Tibial nerve (tissue), 4 donors: Measurements from ENCODE around the gene ZCWPW1. TPM values are rescaled to one million over a fixed set of nuclear protein-coding genes. Genes with fewer than 3 reads are reported as not detected.

Source experiments
- DNase-seq, 2 donors: peaks; one replicate each; pipeline ENCODE4 v3.0.0-alpha.2; 2019; ENCODE audit warnings: low spot score in 2 of 2
- H3K27ac ChIP-seq, 4 donors: fragments of 200-600 bp; sonication (generic) in 3 of 4; one replicate each; pipeline ENCODE4 v1.5.1; 2017 to 2019; ENCODE audit warnings: mild to moderate bottlenecking in 1 of 4
- H3K27me3 ChIP-seq, 2 donors: fragments of 200-600 bp; sonication (generic) in 1 of 2; one replicate each; pipeline versions ENCODE4 v1.5.1 to v1.6.0; 2017 to 2019
- H3K36me3 ChIP-seq, 3 donors: fragments of 200-600 bp; sonication (generic); one replicate each; pipeline ENCODE4 v1.5.1; 2018 to 2019
- H3K4me1 ChIP-seq, 4 donors: fragments of 200-600 bp; sonication (generic) in 3 of 4; one replicate each; pipeline ENCODE4 v1.5.1; 2017 to 2019
- H3K4me3 ChIP-seq, 4 donors: fragments of 200-600 bp; sonication (generic) in 3 of 4; one replicate each; pipeline ENCODE4 v1.5.1; 2017 to 2019; ENCODE audit warnings: mild to moderate bottlenecking in 1 of 4, moderate library complexity in 1 of 4
- H3K9me3 ChIP-seq, 4 donors: fragments of 200-600 bp; sonication (generic) in 3 of 4; one replicate each; pipeline ENCODE4 v1.5.1; 2017 to 2019
- EP300 ChIP-seq, 2 donors: sonication (generic); formaldehyde crosslinking; IDR thresholded peaks; one replicate each; pipeline ENCODE4 v1.6.1; 2017; ENCODE audit warnings: antibody characterized with exemption in 2 of 2, mild to moderate bottlenecking in 1 of 2
- POLR2A ChIP-seq, 2 donors: fragments of 450-650 bp; IDR thresholded peaks; one replicate each; pipeline ENCODE4 v1.6.1; 2017; ENCODE audit warnings: antibody characterized with exemption in 2 of 2, mild to moderate bottlenecking in 2 of 2, moderate library complexity in 2 of 2
- WGBS, 2 donors: methylation state at CpG; one replicate each; pipeline ENCODE4 v1.1.5; 2018; 5-methylcytosine and 5-hydroxymethylcytosine counted together
- total RNA-seq, 4 donors: library from RNA; depleted of rRNA; stranded (reverse); fragments of >200 nt; gene quantifications; one replicate each; pipeline ENCODE4 v1.1.0, GENCODE V29; 2016
- TF ChIP-seq, protein P1 (sequence below), 5 experiments: fragments of 200-600 bp in 3 of 5; fragments of 450-650 bp in 2 of 5; sonication (generic) in 3 of 5; IDR thresholded peaks; one replicate each; pipeline ENCODE4 v1.5.1; 2016 to 2019; ENCODE audit warnings: antibody characterized with exemption in 5 of 5, mild to moderate bottlenecking in 3 of 5, moderate library complexity in 2 of 5

ZCWPW1 gene
- total RNA-seq, 4 donors from 2014 or later: 3.6 to 7.3 (median 4.9) TPM

DNA sequence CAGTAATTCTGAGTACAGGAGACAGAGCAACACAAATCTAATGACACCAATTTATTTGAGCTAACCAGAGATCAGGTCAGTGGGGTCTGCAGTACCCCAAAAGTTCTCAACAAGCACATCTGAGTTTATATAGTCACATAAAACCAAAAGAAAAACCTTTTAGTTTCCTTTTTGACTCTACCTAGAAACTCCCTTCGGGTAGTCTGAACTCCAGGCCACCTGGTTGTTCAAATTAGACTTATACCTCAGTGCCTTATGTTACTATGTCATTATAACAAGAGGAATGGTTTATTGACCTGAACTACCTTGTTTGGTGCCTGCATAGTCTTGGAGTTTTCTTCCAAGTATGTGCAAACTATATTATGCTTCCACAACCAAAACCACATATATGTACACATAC, 14.6 kb downstream of the ZCWPW1 start:
- no peak for DNase-seq
- WGBS, 2 donors: 81 to 95% methylated on average over 1 of the region's 1 CpG
- Histone ChIP-seq H3K27ac (no peak overlapping the region), H3K27me3 (no peaks in the 10 kb centered on the region), H3K4me3 (no peak overlapping the region), H3K36me3 (peaks cover 0 to 10% (median 0%) of the 10 kb centered on the region in 3 donors), H3K4me1 (no peaks in the 10 kb centered on the region), H3K9me3 (no peaks in the 10 kb centered on the region)
- TF ChIP-seq EP300 (IDR thresholded peaks at IDR 0.05) (no peak), POLR2A (IDR thresholded peaks at IDR 0.05) (no peak)
- TF ChIP-seq, protein P1, sequence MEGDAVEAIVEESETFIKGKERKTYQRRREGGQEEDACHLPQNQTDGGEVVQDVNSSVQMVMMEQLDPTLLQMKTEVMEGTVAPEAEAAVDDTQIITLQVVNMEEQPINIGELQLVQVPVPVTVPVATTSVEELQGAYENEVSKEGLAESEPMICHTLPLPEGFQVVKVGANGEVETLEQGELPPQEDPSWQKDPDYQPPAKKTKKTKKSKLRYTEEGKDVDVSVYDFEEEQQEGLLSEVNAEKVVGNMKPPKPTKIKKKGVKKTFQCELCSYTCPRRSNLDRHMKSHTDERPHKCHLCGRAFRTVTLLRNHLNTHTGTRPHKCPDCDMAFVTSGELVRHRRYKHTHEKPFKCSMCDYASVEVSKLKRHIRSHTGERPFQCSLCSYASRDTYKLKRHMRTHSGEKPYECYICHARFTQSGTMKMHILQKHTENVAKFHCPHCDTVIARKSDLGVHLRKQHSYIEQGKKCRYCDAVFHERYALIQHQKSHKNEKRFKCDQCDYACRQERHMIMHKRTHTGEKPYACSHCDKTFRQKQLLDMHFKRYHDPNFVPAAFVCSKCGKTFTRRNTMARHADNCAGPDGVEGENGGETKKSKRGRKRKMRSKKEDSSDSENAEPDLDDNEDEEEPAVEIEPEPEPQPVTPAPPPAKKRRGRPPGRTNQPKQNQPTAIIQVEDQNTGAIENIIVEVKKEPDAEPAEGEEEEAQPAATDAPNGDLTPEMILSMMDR (IDR thresholded peaks at IDR 0.05): no peak

DNA sequence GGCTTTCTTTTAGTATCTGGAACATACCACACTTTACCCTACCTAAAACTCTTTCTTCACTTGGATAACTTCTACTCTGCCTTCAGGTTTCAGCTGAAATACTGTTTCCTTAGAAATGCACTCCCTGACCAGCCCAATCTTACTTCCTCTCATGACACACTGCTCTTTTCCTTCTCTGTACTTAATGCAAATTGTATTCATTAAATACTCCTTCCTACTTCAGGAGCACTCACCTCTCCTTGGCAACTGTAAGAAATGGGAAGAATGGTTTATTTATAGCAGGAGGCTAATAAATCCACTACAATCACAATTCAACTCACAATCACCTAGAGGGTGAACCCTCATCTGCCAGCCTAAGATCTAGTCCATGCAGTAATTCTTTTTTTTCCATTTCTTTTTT, 15.2 kb downstream of the ZCWPW1 start:
- TF ChIP-seq, protein P1 (IDR thresholded peaks at IDR 0.05): no peak
- no peak for TF ChIP-seq POLR2A (IDR thresholded peaks at IDR 0.05)
- TF ChIP-seq EP300 (IDR thresholded peaks at IDR 0.05): no peak
- no peak overlapping the region for H3K27ac ChIP-seq
- H3K27me3 ChIP-seq: no peaks in the 10 kb centered on the region
- DNase-seq: no peak
- no peaks in the 10 kb centered on the region for H3K4me1 ChIP-seq
- H3K36me3 ChIP-seq: peaks cover 0 to 15% (median 0%) of the 10 kb centered on the region in 3 donors
- no peaks in the 10 kb centered on the region for H3K9me3 ChIP-seq
- no peak overlapping the region for H3K4me3 ChIP-seq

DNA sequence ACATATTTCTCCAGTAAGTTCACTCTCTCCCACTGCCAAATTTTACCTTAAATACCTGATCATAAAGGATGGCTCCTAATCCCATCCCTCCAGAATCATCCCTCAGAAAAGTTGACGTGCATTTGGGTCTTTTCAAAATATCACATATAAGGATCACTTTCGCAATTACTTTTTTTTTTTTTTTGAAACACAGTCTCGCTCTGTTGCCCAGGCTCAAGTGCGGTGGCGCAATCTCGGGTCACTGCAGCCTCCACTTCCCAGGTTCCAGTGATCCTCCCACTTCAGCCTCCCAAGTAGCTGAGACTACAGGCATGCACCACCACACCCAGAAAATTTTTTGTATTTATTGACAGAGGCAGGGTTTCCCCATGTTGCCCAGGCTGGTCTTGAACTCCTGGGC, 17.4 kb downstream of the ZCWPW1 start:
- Histone ChIP-seq H3K9me3 (no peaks in the 10 kb centered on the region), H3K36me3 (peaks cover 0 to 18% (median 0%) of the 10 kb centered on the region in 3 donors), H3K27me3 (no peaks in the 10 kb centered on the region), H3K4me1 (no peaks in the 10 kb centered on the region), H3K4me3 (no peak overlapping the region), H3K27ac (no peak overlapping the region)
- 95% methylated on average over 6 of the region's 6 CpGs for WGBS, 2 donors
- no peak for TF ChIP-seq POLR2A (IDR thresholded peaks at IDR 0.05)
- no peak for TF ChIP-seq EP300 (IDR thresholded peaks at IDR 0.05)
- TF ChIP-seq, protein P1 (IDR thresholded peaks at IDR 0.05): no peak
- no peak for DNase-seq

DNA sequence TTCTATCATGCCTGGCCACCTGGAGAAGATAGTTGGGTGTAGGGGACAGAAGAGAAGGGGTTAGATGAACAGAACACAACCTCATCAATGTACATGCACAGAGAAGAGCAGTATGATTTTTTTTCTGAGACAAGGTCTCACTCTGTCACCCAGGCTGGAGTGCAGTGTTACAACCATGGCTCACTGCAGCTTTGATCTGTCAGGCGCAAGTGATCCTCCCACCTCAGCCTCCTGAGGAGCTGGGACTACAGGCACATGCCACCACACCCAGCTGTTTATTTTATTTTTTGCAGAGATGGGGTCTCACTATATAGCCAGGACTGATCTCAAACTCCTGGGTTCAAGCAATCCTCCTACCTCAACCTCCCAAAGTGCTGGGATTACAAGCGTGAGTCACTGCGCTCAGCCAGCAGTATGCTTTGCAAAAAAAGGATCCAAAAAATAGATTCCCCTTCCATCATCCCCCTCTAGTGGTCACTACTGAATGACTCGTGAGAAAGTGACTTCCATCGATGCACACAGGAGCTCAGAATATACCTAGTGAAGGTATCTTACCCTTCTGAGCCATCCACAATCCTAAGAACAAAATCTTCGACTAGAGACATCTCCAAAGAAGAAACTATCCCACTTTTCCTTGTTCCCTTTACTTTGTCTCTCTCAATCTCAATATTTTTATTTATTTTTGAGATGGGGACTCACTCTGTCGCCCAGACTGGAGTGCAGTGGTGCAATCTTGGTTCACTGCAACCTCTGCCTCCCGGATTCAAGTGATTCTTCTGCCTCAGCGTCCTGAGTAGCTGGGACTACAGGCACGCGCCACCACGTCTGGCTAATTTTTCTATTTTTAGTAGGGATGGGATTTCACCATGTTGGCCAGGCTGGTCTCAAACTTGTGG, 21.0 kb downstream of the ZCWPW1 start:
- Histone ChIP-seq H3K36me3 (peaks cover 0 to 38% (median 0%) of the 10 kb centered on the region in 3 donors), H3K4me3 (no peak overlapping the region), H3K27me3 (no peaks in the 10 kb centered on the region), H3K4me1 (no peaks in the 10 kb centered on the region), H3K27ac (no peak overlapping the region), H3K9me3 (no peaks in the 10 kb centered on the region)
- 55 to 58% methylated on average over 12 of the region's 12 CpGs for WGBS, 2 donors
- no peak for TF ChIP-seq POLR2A (IDR thresholded peaks at IDR 0.05)
- TF ChIP-seq, protein P1 (IDR thresholded peaks at IDR 0.05): peak; percentile 42 to 65 (median 55)
- DNase-seq: peak in 1 of 2 donors; percentile 64

DNA sequence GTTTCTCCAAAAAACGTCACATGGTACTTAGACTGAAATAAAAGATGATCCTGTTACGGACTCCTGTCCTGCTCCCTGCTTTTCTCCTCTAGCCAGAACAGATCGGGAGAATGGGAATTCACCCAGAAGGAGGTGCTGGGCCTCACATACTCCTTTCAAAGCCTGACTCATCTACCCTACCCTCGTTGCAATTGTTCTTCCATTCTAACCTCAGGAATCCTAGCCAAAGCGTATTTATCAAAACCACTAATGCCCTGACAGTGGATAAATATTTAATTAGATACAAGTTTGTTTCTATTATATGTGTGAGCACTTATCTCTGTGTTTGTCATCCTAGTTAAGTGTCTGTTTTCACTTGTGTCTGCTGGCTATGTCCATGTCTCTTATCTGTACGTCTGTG, 21.7 kb downstream of the ZCWPW1 start:
- TF ChIP-seq POLR2A (IDR thresholded peaks at IDR 0.05) (no peak), EP300 (IDR thresholded peaks at IDR 0.05) (no peak)
- TF ChIP-seq, protein P1 (IDR thresholded peaks at IDR 0.05): no peak
- 65 to 70% methylated on average over 6 of the region's 6 CpGs for WGBS, 2 donors
- Histone ChIP-seq H3K27ac (no peak overlapping the region), H3K4me3 (no peak overlapping the region), H3K4me1 (no peaks in the 10 kb centered on the region), H3K27me3 (no peaks in the 10 kb centered on the region), H3K9me3 (no peaks in the 10 kb centered on the region), H3K36me3 (peaks cover 0 to 45% (median 0%) of the 10 kb centered on the region in 3 donors)
- DNase-seq: no peak
